HTERT RPE-1 (cell line): ENCODE data around the gene CAPRIN2.

Experiments
- in situ Hi-C: fragments of 300-500 bp; cut with MboI; formaldehyde crosslinking; loops from 4 replicates; pipeline ENCODE4 v1.14.3; 2020; ENCODE audit warnings: low sequenced_read_pairs

The CAPRIN2 gene

GRCh38 chr12:30754750-30755394, at the start of gene CAPRIN2:
Gene CAPRIN2, minus strand, starts transcription at chr12:30754951. Its CDS starts 1,431 bp downstream, at chr12:30753520.
- in situ Hi-C loops: no loop called here

- in situ Hi-C loops: no loop called here
Measured at GRCh38 chr12:30797689-30798088, 42.9 kb upstream of the CAPRIN2 start.

GRCh38 chr12:30796891-30797371, 42.2 kb upstream of the CAPRIN2 start:
- in situ Hi-C loops: no loop called here

- in situ Hi-C loops: no loop called here
Measured at GRCh38 chr12:30796313-30796780, 41.6 kb upstream of the CAPRIN2 start.

- in situ Hi-C loops: no loop called here
Measured at GRCh38 chr12:30795410-30796312, 40.9 kb upstream of the CAPRIN2 start.

- in situ Hi-C loops: no loop called here
Measured at GRCh38 chr12:30794591-30795409, 40.0 kb upstream of the CAPRIN2 start.

GRCh38 chr12:30794020-30794419, 39.3 kb upstream of the CAPRIN2 start:
- in situ Hi-C loops: no loop called here

- in situ Hi-C loops: no loop called here
Measured at GRCh38 chr12:30792648-30793499, 38.1 kb upstream of the CAPRIN2 start.

- in situ Hi-C loops: no loop called here
Measured at GRCh38 chr12:30792085-30792484, 37.3 kb upstream of the CAPRIN2 start.

- in situ Hi-C loops: no loop called here
Measured at GRCh38 chr12:30788754-30789153, 34.0 kb upstream of the CAPRIN2 start.

- in situ Hi-C loops: no loop called here
Measured at GRCh38 chr12:30785630-30786029, 30.9 kb upstream of the CAPRIN2 start.

- in situ Hi-C loops: no loop called here
Measured at GRCh38 chr12:30784508-30784907, 29.8 kb upstream of the CAPRIN2 start.

- in situ Hi-C loops: no loop called here
Measured at GRCh38 chr12:30783946-30784345, 29.2 kb upstream of the CAPRIN2 start.

GRCh38 chr12:30782316-30783173, 27.8 kb upstream of the CAPRIN2 start:
- in situ Hi-C loops: no loop called here

- in situ Hi-C loops: no loop called here
Measured at GRCh38 chr12:30779578-30779977, 24.8 kb upstream of the CAPRIN2 start.

GRCh38 chr12:30779178-30779577, 24.4 kb upstream of the CAPRIN2 start:
- in situ Hi-C loops: no loop called here

GRCh38 chr12:30774599-30774998, 19.8 kb upstream of the CAPRIN2 start:
- in situ Hi-C loops: no loop called here

- in situ Hi-C loops: no loop called here
Measured at GRCh38 chr12:30769802-30770201, 15.1 kb upstream of the CAPRIN2 start.

- in situ Hi-C loops: no loop called here
Measured at GRCh38 chr12:30764251-30764650, 9.5 kb upstream of the CAPRIN2 start.
